B cell (primary cell): ENCODE measurements around the gene ATP5MC2. TPM values are rescaled to one million over a fixed set of nuclear protein-coding genes. Genes with fewer than 3 reads are reported as not detected.

Experiments
- ATAC-seq: fragments of 200-7000 bp; cut with Tn5 transposase; one replicate; pipeline ENCODE4 v1.10.0; 2021; ENCODE audit warnings: low read depth, mild to moderate bottlenecking, moderate number of reproducible peaks, moderate library complexity
- CTCF ChIA-PET: fragments of 350-600 bp; sonication (Branson Sonifier 250); formaldehyde crosslinking; loops from one replicate; lab custom pipeline; 2021; ENCODE audit warnings: antibody characterized with exemption, inconsistent platforms; lab: Charles Lee
- POLR2A ChIA-PET: fragments of 350-600 bp; sonication (Branson Sonifier 250); formaldehyde crosslinking; loops from one replicate; lab custom pipeline; 2021; ENCODE audit warnings: antibody characterized with exemption; lab: Charles Lee
- DNase-seq: peaks from one replicate; pipeline ENCODE4 v3.0.0; 2013
- H2AFZ ChIP-seq: 2 replicates; pipeline ENCODE4 v1.6.1; 2012; ENCODE audit warnings: mild to moderate bottlenecking, low read depth, low read length; ENCODE audit not compliant: insufficient read depth, poor library complexity, severe bottlenecking
- H3K27ac ChIP-seq, 2 donors: 1 replicate in 1 of 2; 2 replicates in 1 of 2; pipeline ENCODE4 v1.5.1; 2012 to 2013; ENCODE audit warnings: low read length in 2 of 2, mild to moderate bottlenecking in 2 of 2, moderate library complexity in 1 of 2
- H3K27me3 ChIP-seq, 4 experiments: fragments of 200-600 bp in 1 of 4; sonication (generic) in 1 of 4; replicated peaks in 1 of 4; 1 replicate in 2 of 4; 2 replicates in 2 of 4; pipeline versions ENCODE4 v1.6.1 to v1.7.0; 2013 to 2016; ENCODE audit warnings: low read length in 3 of 4, mild to moderate bottlenecking in 2 of 4, mixed read lengths in 1 of 4, moderate library complexity in 1 of 4; ENCODE audit not compliant: insufficient read depth in 4 of 4, control insufficient read depth in 3 of 4; ENCODE audit errors: control extremely low read depth in 1 of 4
- H3K36me3 ChIP-seq, 2 experiments: replicated peaks in 1 of 2; 1 replicate in 1 of 2; 2 replicates in 1 of 2; pipeline versions ENCODE4 v1.6.1 to v1.7.1; 2013; ENCODE audit warnings: low read length in 1 of 2; ENCODE audit not compliant: insufficient read depth in 2 of 2, control insufficient read depth in 1 of 2; ENCODE audit errors: control extremely low read depth in 1 of 2, extremely low read depth in 1 of 2
- H3K4me1 ChIP-seq, 2 donors: fragments of 200-600 bp in 1 of 2; sonication (generic) in 1 of 2; 1 replicate in 1 of 2; 2 replicates in 1 of 2; pipeline versions ENCODE4 v1.5.1 to v1.6.1; 2013 to 2017; ENCODE audit warnings: low read length in 2 of 2; ENCODE audit not compliant: control insufficient read depth in 2 of 2, insufficient read depth in 2 of 2
- H3K4me2 ChIP-seq: replicated peaks from 2 replicates; pipeline ENCODE3; 2012; ENCODE audit warnings: mild to moderate bottlenecking, low read depth, low read length; ENCODE audit not compliant: poor library complexity, severe bottlenecking
- H3K4me3 ChIP-seq, 5 experiments: fragments of 200-600 bp in 1 of 5; sonication (generic) in 1 of 5; 1 replicate in 3 of 5; 2 replicates in 2 of 5; pipeline versions ENCODE4 v1.5.1 to v1.7.0; 2011 to 2016; ENCODE audit warnings: low read length in 4 of 5, mild to moderate bottlenecking in 4 of 5, low read depth in 2 of 5, control low read depth in 1 of 5, moderate library complexity in 1 of 5; ENCODE audit not compliant: insufficient read depth in 1 of 5; ENCODE audit errors: control extremely low read depth in 1 of 5, extremely low read depth in 1 of 5
- H3K79me2 ChIP-seq: fragments of 200-600 bp; sonication (generic); one replicate; pipeline ENCODE4 v1.6.0; 2016; ENCODE audit warnings: low read length; ENCODE audit not compliant: control insufficient read depth, insufficient read depth
- H3K9ac ChIP-seq: fragments of 200-600 bp; sonication (generic); 2 replicates; pipeline ENCODE4 v1.6.1; 2017; ENCODE audit warnings: mild to moderate bottlenecking, low read length, moderate library complexity
- H3K9me3 ChIP-seq, 3 donors: one replicate each; pipeline versions ENCODE4 v1.6.1 to v1.7.1; 2013; ENCODE audit warnings: low read length in 2 of 3; ENCODE audit not compliant: control insufficient read depth in 2 of 3, insufficient read depth in 1 of 3; ENCODE audit errors: control extremely low read depth in 1 of 3
- H4K20me1 ChIP-seq: 2 replicates; pipeline ENCODE4 v1.6.0; 2012; ENCODE audit warnings: mild to moderate bottlenecking, low read length; ENCODE audit not compliant: insufficient read depth, control insufficient read depth, poor library complexity, severe bottlenecking
- H3K27ac Mint-ChIP-seq: one replicate; pipeline ENCODE4 v1.8.0; 2021; ENCODE audit warnings: mixed read lengths
- H3K27me3 Mint-ChIP-seq: one replicate; pipeline ENCODE4 v1.8.0; 2021; ENCODE audit warnings: mixed read lengths
- H3K4me1 Mint-ChIP-seq: one replicate; pipeline ENCODE4 v1.8.0; 2021; ENCODE audit warnings: mixed read lengths
- H3K4me3 Mint-ChIP-seq: one replicate; pipeline ENCODE4 v1.8.0; 2021; ENCODE audit warnings: mixed read lengths
- H3K9me3 Mint-ChIP-seq: one replicate; pipeline ENCODE4 v1.8.0; 2022; ENCODE audit warnings: mixed read lengths; ENCODE audit not compliant: insufficient read depth
- EZH2 ChIP-seq: IDR thresholded peaks from 2 replicates; pipeline ENCODE4 v1.6.1; 2012; ENCODE audit warnings: borderline replicate concordance, low read depth, mild to moderate bottlenecking, moderate library complexity, low read length; ENCODE audit not compliant: insufficient read depth, poor library complexity, severe bottlenecking
- WGBS: methylation state at CpG from one replicate; pipeline ENCODE4 v1.1.5; 2013; ENCODE audit warnings: missing lambda C conversion rate; ENCODE audit not compliant: insufficient coverage; 5-methylcytosine and 5-hydroxymethylcytosine counted together
- intact Hi-C: fragments of 100-400 bp; cut with micrococcal nuclease; formaldehyde crosslinking; loops from one replicate; pipeline ENCODE4 v1.10.0; 2022
- polyA plus RNA-seq: library from polyadenylated mRNA; depleted of rRNA; stranded (reverse); fragments of >200 nt; gene quantifications from 2 replicates; pipeline ENCODE4 v1.2.3, GENCODE V29; 2012
- total RNA-seq, 2 donors: library from RNA; stranded (reverse); fragments of 120-200 nt in 1 of 2; gene quantifications; 1 replicate in 1 of 2; 2 replicates in 1 of 2; pipeline versions ENCODE4 v1.2.3 to v1.2.4, GENCODE V29; 2013 to 2022
- TF ChIP-seq, protein P1 (sequence below): fragments of 200-600 bp; IDR thresholded peaks from one replicate; pipeline ENCODE4 v1.8.0; 2022; ENCODE audit warnings: antibody characterized with exemption, mild to moderate bottlenecking

The ATP5MC2 gene
- total and polyA plus RNA-seq, 2 donors (not counting 1 experiment from before 2014, with no cell fraction given), result 212 to 435 TPM

DNA sequence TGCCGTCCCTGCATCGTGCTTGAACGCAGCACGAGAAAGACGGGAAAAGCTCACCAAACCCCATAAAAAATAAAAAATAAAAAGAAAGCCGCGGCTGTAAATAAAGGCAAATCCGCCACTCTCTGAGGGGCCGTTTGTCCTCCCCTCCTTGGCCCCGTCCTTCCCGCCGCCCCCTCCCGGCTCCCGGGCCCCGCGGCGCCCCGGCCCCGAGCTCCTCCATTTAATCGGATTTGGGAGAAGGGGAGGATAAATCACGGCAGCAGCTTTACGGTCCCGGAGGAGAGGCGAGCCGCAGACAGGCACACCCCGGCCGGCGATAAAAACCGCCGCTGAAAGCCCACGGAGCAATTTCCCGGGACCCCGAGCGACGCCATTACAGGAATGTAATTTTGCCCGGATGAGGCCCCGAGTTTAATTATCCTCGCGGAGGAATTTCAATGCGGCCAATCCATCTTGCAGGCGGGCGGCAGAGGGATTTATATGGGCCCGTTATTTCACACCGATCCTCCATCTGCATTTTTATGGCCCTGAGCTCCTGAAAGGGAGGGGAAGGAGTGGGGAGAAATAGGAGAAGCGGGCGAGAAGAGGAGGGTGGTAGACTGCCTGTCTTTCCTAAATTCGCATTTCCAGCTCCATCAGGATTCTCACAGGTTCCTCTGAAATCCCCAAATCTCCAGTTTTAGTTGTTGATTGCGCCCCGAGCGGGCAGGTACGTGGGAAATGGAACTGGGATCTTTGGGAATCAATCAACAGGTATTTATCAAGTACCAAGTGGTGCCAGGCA is 1.3 kb upstream of the ATP5MC2 start:
- no peak for ATAC-seq
- H3K27me3 ChIP-seq, result peaks cover 0 to 26% (median 16%) of the 10 kb centered on the region in 4 experiments
- H3K36me3 ChIP-seq, result peaks cover 0 to 10% of the 10 kb centered on the region in 2 experiments
- H3K9ac ChIP-seq, result peak overlapping the region; percentile 75
- peaks cover 33% of the 10 kb centered on the region for H3K79me2 ChIP-seq
- intact Hi-C loops, result loop anchor here (5.0 kb wide), 2 partner anchors 510 to 670 kb away; partner anchors contain the start of genes EIF4B and SMUG1
- peaks cover 26% of the 10 kb centered on the region for H3K4me1 Mint-ChIP-seq
- H3K4me3 Mint-ChIP-seq, result peak overlapping the region; percentile 96
- H3K9me3 ChIP-seq, result no peaks in the 10 kb centered on the region
- no peaks in the 10 kb centered on the region for H4K20me1 ChIP-seq
- H3K27ac Mint-ChIP-seq, result peak overlapping the region; percentile 3
- peaks cover 18% of the 10 kb centered on the region for H3K27me3 Mint-ChIP-seq
- no peak for TF ChIP-seq EZH2
- TF ChIP-seq, protein P1, sequence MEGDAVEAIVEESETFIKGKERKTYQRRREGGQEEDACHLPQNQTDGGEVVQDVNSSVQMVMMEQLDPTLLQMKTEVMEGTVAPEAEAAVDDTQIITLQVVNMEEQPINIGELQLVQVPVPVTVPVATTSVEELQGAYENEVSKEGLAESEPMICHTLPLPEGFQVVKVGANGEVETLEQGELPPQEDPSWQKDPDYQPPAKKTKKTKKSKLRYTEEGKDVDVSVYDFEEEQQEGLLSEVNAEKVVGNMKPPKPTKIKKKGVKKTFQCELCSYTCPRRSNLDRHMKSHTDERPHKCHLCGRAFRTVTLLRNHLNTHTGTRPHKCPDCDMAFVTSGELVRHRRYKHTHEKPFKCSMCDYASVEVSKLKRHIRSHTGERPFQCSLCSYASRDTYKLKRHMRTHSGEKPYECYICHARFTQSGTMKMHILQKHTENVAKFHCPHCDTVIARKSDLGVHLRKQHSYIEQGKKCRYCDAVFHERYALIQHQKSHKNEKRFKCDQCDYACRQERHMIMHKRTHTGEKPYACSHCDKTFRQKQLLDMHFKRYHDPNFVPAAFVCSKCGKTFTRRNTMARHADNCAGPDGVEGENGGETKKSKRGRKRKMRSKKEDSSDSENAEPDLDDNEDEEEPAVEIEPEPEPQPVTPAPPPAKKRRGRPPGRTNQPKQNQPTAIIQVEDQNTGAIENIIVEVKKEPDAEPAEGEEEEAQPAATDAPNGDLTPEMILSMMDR, result no peak
- CTCF ChIA-PET, result interaction anchor here (0.6 to 5.3 kb wide), 15 partner anchors 12 to 226 kb away, joined by 3 to 58 read pairs (median 3); partner anchors contain the start of gene ATF7
- H3K4me2 ChIP-seq, result peak overlapping the region; percentile 90
- DNase-seq, result peak; percentile 33
- POLR2A ChIA-PET, result interaction anchor here (1.3 kb wide), 1 partner anchor 51 kb away, joined by 3 read pairs; the partner anchor contains the start of gene ATF7
- H3K27ac ChIP-seq, result no peak overlapping the region
- WGBS, result 7% methylated on average over 39 of the region's 51 CpGs
- H2AFZ ChIP-seq, result peak overlapping the region; percentile 93
- peaks cover 16 to 21% of the 10 kb centered on the region in 2 donors for H3K4me1 ChIP-seq
- peak overlapping the region in 4 of 5 experiments; percentile 85 to 96 (median 92) for H3K4me3 ChIP-seq
- no peaks in the 10 kb centered on the region for H3K9me3 Mint-ChIP-seq
